H1 (cell line): ENCODE data around the gene UBE3B. TPM values are rescaled to one million over a fixed set of nuclear protein-coding genes. Genes with fewer than 3 reads are reported as not detected.
A peak's percentile ranks its signal among the peaks of the same experiment; 100 is the strongest.

ENCODE experiments used
- CTCF ChIA-PET: fragments of 300-600 bp; sonication (Branson Sonifier 250); formaldehyde crosslinking; loops from one replicate; lab custom pipeline; 2021; ENCODE audit not compliant: partially characterized antibody; lab: Charles Lee
- POLR2A ChIA-PET: fragments of 300-600 bp; sonication (Branson Sonifier 250); formaldehyde crosslinking; loops from one replicate; lab custom pipeline; 2021; ENCODE audit warnings: inconsistent platforms; ENCODE audit not compliant: partially characterized antibody; lab: Charles Lee
- DNase-seq, 2 experiments: peaks; one replicate each; pipeline versions ENCODE4 v3.0.0 to v3.0.0-alpha.2; 2010 to 2022; ENCODE audit warnings: low spot score in 2 of 2, low read depth in 1 of 2, mixed read lengths in 1 of 2
- FAIRE-seq: peaks from 2 replicates; lab custom pipeline; 2011; peaks lifted over from hg19 to GRCh38; lab: Jason Lieb, UNC
- H2AFZ ChIP-seq: 2 replicates; pipeline ENCODE4 v1.8.1; 2012; ENCODE audit warnings: low read length, inconsistent platforms
- H2AK5ac ChIP-seq: 2 replicates; pipeline ENCODE4 v1.6.1; 2013; ENCODE audit warnings: low read depth, low read length
- H2BK120ac ChIP-seq: replicated peaks from 2 replicates; pipeline ENCODE3; 2013; ENCODE audit warnings: low read depth, low read length, inconsistent platforms
- H2BK12ac ChIP-seq: 2 replicates; pipeline ENCODE4 v1.6.1; 2013; ENCODE audit warnings: low read depth, low read length
- H2BK15ac ChIP-seq: 2 replicates; pipeline ENCODE4 v1.6.1; 2013; ENCODE audit warnings: low read length
- H2BK20ac ChIP-seq: 2 replicates; pipeline ENCODE4 v1.6.1; 2013; ENCODE audit warnings: low read length
- H2BK5ac ChIP-seq: 2 replicates; pipeline ENCODE4 v1.6.1; 2013; ENCODE audit warnings: low read depth, low read length
- H3K14ac ChIP-seq: 2 replicates; pipeline ENCODE4 v1.6.1; 2013; ENCODE audit warnings: inconsistent platforms; ENCODE audit not compliant: insufficient read length
- H3K18ac ChIP-seq: 2 replicates; pipeline ENCODE4 v1.6.1; 2013; ENCODE audit warnings: low read length; ENCODE audit errors: extremely low read depth
- H3K23ac ChIP-seq: 2 replicates; pipeline ENCODE4 v1.6.1; 2013; ENCODE audit warnings: inconsistent platforms; ENCODE audit not compliant: insufficient read length
- H3K23me2 ChIP-seq: 2 replicates; pipeline ENCODE4 v1.6.1; 2013; ENCODE audit warnings: low read depth, low read length
- H3K27ac ChIP-seq: 2 replicates; pipeline ENCODE4 v1.6.1; 2011; ENCODE audit warnings: low read depth, low read length, inconsistent platforms
- H3K27me3 ChIP-seq, 4 experiments: replicated peaks in 1 of 4; 1 replicate in 1 of 4; 2 replicates in 3 of 4; pipeline versions ENCODE4 v1.6.1 to v1.8.1; 2011 to 2013; ENCODE audit warnings: low read length in 3 of 4, mild to moderate bottlenecking in 3 of 4, inconsistent platforms in 2 of 4, mixed read lengths in 2 of 4, moderate library complexity in 1 of 4; ENCODE audit not compliant: control insufficient read depth in 3 of 4, insufficient read depth in 3 of 4; ENCODE audit errors: extremely low read depth in 1 of 4
- H3K36me3 ChIP-seq, 4 experiments: 2 replicates each; pipeline versions ENCODE4 v1.6.1 to v1.8.1; 2011 to 2013; ENCODE audit warnings: mild to moderate bottlenecking in 4 of 4, low read length in 3 of 4, moderate library complexity in 2 of 4, control low read depth in 1 of 4, inconsistent platforms in 1 of 4; ENCODE audit not compliant: insufficient read depth in 4 of 4, control insufficient read depth in 2 of 4
- H3K4ac ChIP-seq: replicated peaks from 2 replicates; pipeline ENCODE3; 2013; ENCODE audit warnings: low read length, low read depth, mixed read lengths, inconsistent platforms; ENCODE audit not compliant: insufficient read length
- H3K4me1 ChIP-seq, 4 experiments: replicated peaks in 1 of 4; 1 replicate in 1 of 4; 2 replicates in 3 of 4; pipeline versions ENCODE4 v1.6.1 to v1.8.1; 2011 to 2013; ENCODE audit warnings: low read length in 3 of 4, inconsistent platforms in 2 of 4, mixed read lengths in 1 of 4; ENCODE audit not compliant: insufficient read depth in 4 of 4, control insufficient read depth in 3 of 4
- H3K4me2 ChIP-seq, 2 experiments: 2 replicates each; pipeline versions ENCODE4 v1.6.1 to v1.8.1; 2011 to 2013; ENCODE audit warnings: low read depth in 2 of 2, low read length in 2 of 2, control low read depth in 1 of 2, inconsistent platforms in 1 of 2, mild to moderate bottlenecking in 1 of 2; ENCODE audit not compliant: insufficient read depth in 1 of 2
- H3K4me3 ChIP-seq, 4 experiments: fragments of 200-600, 300-600 bp in 1 of 4; sonication (generic), shearing (Covaris generic), sonication (Bioruptor Twin) in 1 of 4; 2 replicates each; pipeline versions ENCODE4 v1.5.1 to v1.8.1; 2011 to 2016; ENCODE audit warnings: low read length in 4 of 4, low read depth in 3 of 4, control low read depth in 2 of 4, inconsistent platforms in 2 of 4, mild to moderate bottlenecking in 2 of 4, mixed read lengths in 1 of 4, moderate library complexity in 1 of 4; ENCODE audit not compliant: insufficient read depth in 2 of 4; ENCODE audit errors: extremely low read depth in 1 of 4
- H3K56ac ChIP-seq: replicated peaks from 2 replicates; pipeline ENCODE3; 2013; ENCODE audit warnings: low read depth, mild to moderate bottlenecking, mixed read lengths, low read length, inconsistent platforms; ENCODE audit not compliant: insufficient read length
- H3K79me1 ChIP-seq: 2 replicates; pipeline ENCODE4 v1.6.1; 2013; ENCODE audit warnings: low read depth, low read length, control low read depth
- H3K79me2 ChIP-seq, 2 experiments: 2 replicates each; pipeline versions ENCODE4 v1.6.1 to v1.8.1; 2012 to 2013; ENCODE audit warnings: low read length in 2 of 2, mild to moderate bottlenecking in 2 of 2, inconsistent platforms in 1 of 2; ENCODE audit not compliant: insufficient read depth in 2 of 2, control insufficient read depth in 1 of 2
- H3K9ac ChIP-seq, 4 experiments: replicated peaks in 1 of 4; 1 replicate in 1 of 4; 2 replicates in 3 of 4; pipeline versions ENCODE4 v1.6.1 to v1.8.1; 2011 to 2013; ENCODE audit warnings: low read depth in 3 of 4, low read length in 3 of 4, control low read depth in 2 of 4, mild to moderate bottlenecking in 2 of 4, moderate library complexity in 2 of 4, inconsistent platforms in 1 of 4; ENCODE audit errors: extremely low read depth in 1 of 4
- H3K9me3 ChIP-seq, 2 experiments: 2 replicates each; pipeline versions ENCODE4 v1.6.1 to v1.8.1; 2012 to 2013; ENCODE audit warnings: mild to moderate bottlenecking in 2 of 2, moderate library complexity in 2 of 2, control low read depth in 1 of 2, inconsistent platforms in 1 of 2, low read depth in 1 of 2, low read length in 1 of 2, mixed read lengths in 1 of 2; ENCODE audit not compliant: insufficient read depth in 2 of 2
- H4K20me1 ChIP-seq, 2 experiments: replicated peaks in 1 of 2; 2 replicates each; pipeline versions ENCODE3 to v1.8.1; 2011 to 2013; ENCODE audit warnings: inconsistent platforms in 2 of 2, low read length in 2 of 2, mild to moderate bottlenecking in 1 of 2; ENCODE audit not compliant: insufficient read depth in 2 of 2, control insufficient read depth in 1 of 2
- H4K5ac ChIP-seq: 2 replicates; pipeline ENCODE4 v1.6.1; 2013; ENCODE audit warnings: low read length, low read depth, mixed read lengths, inconsistent platforms; ENCODE audit not compliant: insufficient read length
- H4K8ac ChIP-seq: 2 replicates; pipeline ENCODE4 v1.8.0; 2013; ENCODE audit warnings: mild to moderate bottlenecking, moderate library complexity, low read length, inconsistent platforms; ENCODE audit not compliant: insufficient read depth; ENCODE audit errors: extremely low read depth
- H4K91ac ChIP-seq: replicated peaks from 2 replicates; pipeline ENCODE3; 2013; ENCODE audit warnings: low read length, mixed read lengths, inconsistent platforms; ENCODE audit not compliant: insufficient read length
- CBX5 ChIP-seq: fragments of 300-800, 300-1000 bp; sonication (generic); IDR thresholded peaks from 2 replicates; pipeline ENCODE4 v1.7.1; 2016; ENCODE audit warnings: antibody characterized with exemption, low read length, low read depth
- CTCF ChIP-seq, 3 experiments: IDR thresholded peaks; 1 replicate in 2 of 3; 2 replicates in 1 of 3; pipeline versions ENCODE4 v1.5.1 to v1.6.1; 2011; ENCODE audit warnings: low read length in 3 of 3, mild to moderate bottlenecking in 3 of 3, inconsistent platforms in 2 of 3, low read depth in 1 of 3, moderate library complexity in 1 of 3; ENCODE audit not compliant: insufficient read depth in 1 of 3; ENCODE audit errors: control extremely low read depth in 1 of 3
- RAD21 ChIP-seq, 2 experiments: IDR thresholded peaks in 1 of 2; conservative IDR thresholded peaks in 1 of 2; 2 replicates each; pipeline ENCODE4 v1.6.1; 2011; ENCODE audit warnings: low read depth in 2 of 2, low read length in 2 of 2, improper control_type of control experiment in 1 of 2, inconsistent platforms in 1 of 2, mild to moderate bottlenecking in 1 of 2, moderate library complexity in 1 of 2
- RBBP5 ChIP-seq: IDR thresholded peaks from 2 replicates; pipeline ENCODE4 v1.7.1; 2012; ENCODE audit warnings: low read depth, mild to moderate bottlenecking, inconsistent platforms, low read length, moderate library complexity, borderline replicate concordance
- TCF12 ChIP-seq: IDR thresholded peaks from 2 replicates; pipeline ENCODE4 v1.6.1; 2011; ENCODE audit warnings: low read depth, mild to moderate bottlenecking, low read length
- WGBS, 2 experiments: shearing (Covaris generic) in 1 of 2; methylation state at CpG; one replicate each; pipeline versions ENCODE4 v1.1.6 to v1.1.7; 2013 to 2015; ENCODE audit warnings: low lambda C conversion rate in 2 of 2, mixed read lengths in 2 of 2, inconsistent platforms in 1 of 2, low coverage in 1 of 2, missing lambda C conversion rate in 1 of 2; ENCODE audit not compliant: insufficient replicate concordance in 2 of 2, insufficient coverage in 1 of 2, insufficient read length in 1 of 2; ENCODE audit errors: extremely low coverage in 1 of 2, missing lambda C conversion rate in 1 of 2; 5-methylcytosine and 5-hydroxymethylcytosine counted together
- polyA plus RNA-seq, 7 experiments: library from polyadenylated mRNA; depleted of rRNA in 3 of 7; stranded (reverse) in 5 of 7; unstranded in 2 of 7; fragments of >200 nt in 5 of 7; fragments of 200-250 nt in 2 of 7; gene quantifications; 1 replicate in 5 of 7; 2 replicates in 1 of 7; 4 replicates in 1 of 7; pipeline versions ENCODE4 v1.2.1 to v1.2.3, GENCODE V29; 2011 to 2013; ENCODE audit warnings: missing spikeins in 2 of 7, mixed read lengths in 2 of 7
- total RNA-seq: library from RNA; stranded (reverse); fragmentation: NEBNext Ultra II Directional; extraction: Animal tissue kit (Norgen Biotek cat#: 25700); gene quantifications from 2 replicates; pipeline ENCODE4 v1.2.1, GENCODE V29; 2021

The UBE3B gene
- total and polyA plus RNA-seq, 2 of the 8 experiments (the other 6 are each of a cell fraction or from before 2014, with no cell fraction given): 14.0 to 21.1 TPM

GRCh38 chr12:109432842-109433304 is 44.6 kb upstream of the UBE3B start:
- 57% methylated on average over 14 of the region's 14 CpGs; no CpG with 5 or more reads in 1 of the 2 experiments for WGBS, 2 experiments
- H3K4ac ChIP-seq: no peak overlapping the region
- POLR2A ChIA-PET: interaction anchor here (1.5 kb wide), 1 partner anchor 11 kb away, joined by 9 read pairs; no protein-coding TSS in a partner anchor
- H3K4me1 ChIP-seq: peaks cover 9 to 16% (median 11%) of the 10 kb centered on the region in 4 experiments
- H2BK20ac ChIP-seq: no peak overlapping the region
- no peak overlapping the region for H3K9ac ChIP-seq
- no peak overlapping the region for H3K4me3 ChIP-seq
- H2BK12ac ChIP-seq: no peak overlapping the region
- H3K4me2 ChIP-seq: no peak overlapping the region
- TF ChIP-seq CTCF (IDR thresholded peaks at IDR 0.05; ENCODE audit: control extremely low read depth in 1 of 3, insufficient read depth in 1 of 3, low read depth in 1 of 3, low read length in 3 of 3) (peak; percentile 86 to 98 (median 97)), RAD21 (IDR thresholded peaks at IDR 0.05 in 1 of 2, conservative IDR thresholded peaks at IDR 0.05 in 1 of 2; ENCODE audit: low read depth in 2 of 2, low read length in 2 of 2) (peak; percentile 65 to 73), TCF12 (peak; percentile 66; the same call in 1 of the 2 replicates), CBX5 (no peak), RBBP5 (no peak)
- H3K79me1 ChIP-seq: no peaks in the 10 kb centered on the region
- H3K27ac ChIP-seq: no peak overlapping the region
- no peak overlapping the region for H2BK5ac ChIP-seq
- H2AFZ ChIP-seq: no peak overlapping the region; the same call in 1 of the 2 replicates
- no peak overlapping the region for H2BK120ac ChIP-seq
- no peak overlapping the region for H4K5ac ChIP-seq
- no peak overlapping the region for H3K14ac ChIP-seq
- H3K23me2 ChIP-seq: no peaks in the 10 kb centered on the region
- H3K56ac ChIP-seq: no peak overlapping the region
- no peaks in the 10 kb centered on the region for H3K9me3 ChIP-seq
- H3K79me2 ChIP-seq: no peaks in the 10 kb centered on the region
- FAIRE-seq: peak; percentile 60
- 0 out of 2 replicates have a peak overlapping the region, but pooled peaks have one; percentile 5 for H2BK15ac ChIP-seq
- no peak overlapping the region for H2AK5ac ChIP-seq
- CTCF ChIA-PET: interaction anchor here (0.6 to 12.4 kb wide), 33 partner anchors 11 to 362 kb away, joined by 3 to 245 read pairs (median 4); partner anchors contain the start of genes KCTD10 and UBE3B
- no peaks in the 10 kb centered on the region for H4K20me1 ChIP-seq
- H3K36me3 ChIP-seq: no peaks in the 10 kb centered on the region
- no peak overlapping the region for H4K8ac ChIP-seq
- no peak overlapping the region for H4K91ac ChIP-seq
- no peaks in the 10 kb centered on the region for H3K27me3 ChIP-seq
- DNase-seq: peak; percentile 70 to 96
- H3K23ac ChIP-seq: no peak overlapping the region
- no peak overlapping the region for H3K18ac ChIP-seq
